Nucleus accumbens (tissue), 56 donors: ENCODE results near the gene FMN2.
"Not testable (repeated sequence)": the region's sequence is repeated elsewhere in the genome, so short reads cannot be mapped to it uniquely, and the experiment has no call there.

Experiments
- DNase-seq, 56 donors: peaks; one replicate each; lab custom pipeline; 2025; lab: John Stamatoyannopoulos, UW

FMN2 gene

GRCh38 chr1:240294566-240294965 is 202.9 kb downstream of the FMN2 start:
- no peak for DNase-seq

GRCh38 chr1:240295811-240296210 is 204.1 kb downstream of the FMN2 start:
- no peak for DNase-seq

- DNase-seq = no peak
These were observed 212.8 kb downstream of the FMN2 start for GRCh38 chr1:240304466-240304865.

- no peak for DNase-seq
These were observed 215.0 kb downstream of the FMN2 start for GRCh38 chr1:240306673-240307072.

- DNase-seq = no peak
These were observed 216.4 kb downstream of the FMN2 start for GRCh38 chr1:240308096-240308495.

GRCh38 chr1:240309769-240310168 is 218.1 kb downstream of the FMN2 start:
- no peak for DNase-seq

GRCh38 chr1:240310226-240310925 is 218.7 kb downstream of the FMN2 start:
- DNase-seq = no peak

GRCh38 chr1:240312872-240313271 is 221.2 kb downstream of the FMN2 start:
- DNase-seq = no peak

- DNase-seq = no peak
These were observed 223.4 kb downstream of the FMN2 start for GRCh38 chr1:240314845-240315801.

GRCh38 chr1:240319998-240320397 is 228.3 kb downstream of the FMN2 start:
- no peak for DNase-seq

- DNase-seq = no peak
These were observed 229.0 kb downstream of the FMN2 start for GRCh38 chr1:240320659-240321058.

- DNase-seq = no peak
These were observed 231.3 kb downstream of the FMN2 start for GRCh38 chr1:240322943-240323342.

GRCh38 chr1:240328382-240328781 is 236.7 kb downstream of the FMN2 start:
- not testable (repeated sequence) for DNase-seq

GRCh38 chr1:240329443-240329842 is 237.8 kb downstream of the FMN2 start:
- no peak for DNase-seq

- no peak for DNase-seq
These were observed 241.0 kb downstream of the FMN2 start for GRCh38 chr1:240332672-240333071.

GRCh38 chr1:240337781-240338180 is 246.1 kb downstream of the FMN2 start:
- DNase-seq = peak in 10 of 56 donors; percentile 5 to 54 (median 16)

- no peak for DNase-seq
These were observed 247.2 kb downstream of the FMN2 start for GRCh38 chr1:240338837-240339236.

- no peak for DNase-seq
These were observed 249.9 kb downstream of the FMN2 start for GRCh38 chr1:240341365-240342250.

- DNase-seq = no peak
These were observed 250.6 kb downstream of the FMN2 start for GRCh38 chr1:240342251-240342625.

GRCh38 chr1:240343045-240343444 is 251.4 kb downstream of the FMN2 start:
- DNase-seq = no peak

- no peak for DNase-seq
These were observed 252.3 kb downstream of the FMN2 start for GRCh38 chr1:240343966-240344365.
